SK-N-MC (cell line): ENCODE data around the gene ATP5ME.
A peak's percentile ranks its signal among the peaks of the same experiment; 100 is the strongest.
"Not testable (repeated sequence)": the region's sequence is repeated elsewhere in the genome, so short reads cannot be mapped to it uniquely, and the experiment has no call there.

Experiments
- DNase-seq: peaks from one replicate; pipeline ENCODE4 v3.0.0-alpha.2; 2011; ENCODE audit warnings: low read depth, low spot score
- H3K27ac ChIP-seq: fragments of 200-600 bp; sonication (generic); 2 replicates; pipeline ENCODE4 v1.5.1; 2016; ENCODE audit warnings: mixed run types
- H3K36me3 ChIP-seq: fragments of 200-600 bp; sonication (generic); 2 replicates; pipeline ENCODE4 v1.6.1; 2017; ENCODE audit warnings: antibody characterized with exemption, low read length, mixed read lengths; ENCODE audit not compliant: insufficient read depth
- H3K4me3 ChIP-seq: fragments of 200-600 bp; sonication (generic); 2 replicates; pipeline ENCODE4 v1.5.1; 2016
- H3K9ac ChIP-seq: fragments of 200-600 bp; sonication (generic); 2 replicates; pipeline ENCODE4 v1.8.0; 2017; ENCODE audit warnings: mixed run types, mixed read lengths; ENCODE audit not compliant: insufficient read length
- H3K9me3 ChIP-seq: fragments of 200-600 bp; sonication (generic); 2 replicates; pipeline ENCODE4 v1.6.1; 2017; ENCODE audit warnings: low read depth, mild to moderate bottlenecking, antibody characterized with exemption, low read length, moderate library complexity, mixed read lengths
- EZH2 ChIP-seq: fragments of 200-600 bp; sonication (generic); IDR thresholded peaks from one replicate; pipeline ENCODE4 v1.6.1; 2017; ENCODE audit warnings: antibody characterized with exemption
- FOXP2 ChIP-seq: optimal IDR thresholded peaks from 2 replicates; pipeline ENCODE3; 2011; ENCODE audit warnings: mild to moderate bottlenecking, moderate library complexity; ENCODE audit not compliant: insufficient read depth; ENCODE audit errors: extremely low read length, control extremely low read depth
- POLR2AphosphoS5 ChIP-seq: IDR thresholded peaks from 2 replicates; pipeline ENCODE4 v1.6.1; 2012; ENCODE audit warnings: mild to moderate bottlenecking, low read depth, low read length, borderline replicate concordance

ATP5ME gene

DNA sequence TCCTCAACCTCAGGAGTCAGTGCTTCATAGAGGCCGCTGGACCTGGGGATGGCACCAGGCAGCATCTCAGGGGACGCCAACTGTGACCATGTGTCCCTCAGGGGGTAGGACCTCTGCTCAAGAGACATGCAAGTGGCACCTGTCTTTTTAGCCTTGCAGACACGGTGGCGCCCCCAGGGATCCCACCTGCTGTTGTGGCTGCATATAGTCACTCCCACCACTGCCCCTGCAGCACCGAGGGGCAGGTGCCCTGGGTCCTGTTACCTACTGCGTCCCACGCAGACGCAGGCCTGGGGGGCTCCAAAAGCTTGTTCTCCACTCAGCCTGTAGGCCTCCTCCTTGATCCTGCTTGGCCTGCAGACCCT is 2.8 kb upstream of the ATP5ME start:
- TF ChIP-seq EZH2: no peak
- no peak for TF ChIP-seq FOXP2
- no peak for TF ChIP-seq POLR2AphosphoS5
- no peak overlapping the region for H3K9ac ChIP-seq
- no peak overlapping the region for H3K27ac ChIP-seq
- H3K36me3 ChIP-seq: peaks cover 13% of the 10 kb centered on the region
- H3K9me3 ChIP-seq: no peaks in the 10 kb centered on the region
- no peak for DNase-seq
- no peak overlapping the region for H3K4me3 ChIP-seq

DNA sequence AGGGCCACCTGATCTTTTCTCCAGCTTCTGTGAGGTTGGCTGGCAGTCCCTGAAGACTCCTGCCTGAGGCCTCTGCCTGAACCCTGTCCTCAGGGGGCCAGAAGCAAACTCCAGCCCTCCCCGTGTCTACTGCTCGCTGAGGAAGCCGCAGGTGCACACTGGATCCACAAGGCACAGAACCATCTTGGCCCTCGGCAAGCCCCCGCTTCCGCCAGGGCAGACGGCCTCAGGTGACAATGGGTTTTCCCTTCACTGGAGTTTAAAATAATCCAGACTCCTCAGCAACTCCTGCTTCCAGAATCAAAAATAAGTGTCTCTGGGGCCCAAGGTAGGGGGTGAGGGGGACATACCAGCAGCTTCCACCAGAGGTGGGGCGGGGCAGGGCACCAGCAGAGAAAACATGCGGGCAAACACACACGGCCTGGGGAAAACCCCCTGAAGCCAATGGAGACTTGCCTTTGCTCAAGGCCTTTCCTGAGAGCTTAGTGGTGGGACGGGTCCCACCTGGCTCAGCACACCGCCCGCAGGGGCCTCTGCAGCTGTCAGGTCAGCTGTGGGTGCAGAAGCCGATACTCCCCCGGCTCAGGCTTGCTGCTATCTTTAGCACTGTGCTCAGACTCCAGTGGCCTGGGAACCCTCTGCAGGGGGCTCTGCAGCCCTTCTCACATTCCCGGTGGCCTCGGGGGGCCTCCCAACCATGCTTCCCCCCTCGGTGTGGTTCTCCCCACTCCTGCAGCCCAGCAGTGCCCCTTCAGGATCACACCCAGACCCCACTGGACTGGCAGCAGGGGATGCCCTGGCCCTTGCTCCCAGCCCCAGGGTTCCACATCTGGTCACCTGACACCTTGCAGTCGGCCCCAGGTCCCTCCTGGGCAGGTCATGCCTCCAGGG is 2.1 kb upstream of the ATP5ME start:
- Histone ChIP-seq H3K9me3 (no peaks in the 10 kb centered on the region), H3K36me3 (peaks cover 20% of the 10 kb centered on the region), H3K27ac (no peak overlapping the region; the same call in 1 of the 2 replicates), H3K4me3 (no peak overlapping the region), H3K9ac (no peak overlapping the region)
- TF ChIP-seq POLR2AphosphoS5 (no peak), EZH2 (no peak), FOXP2 (no peak)
- no peak for DNase-seq

DNA sequence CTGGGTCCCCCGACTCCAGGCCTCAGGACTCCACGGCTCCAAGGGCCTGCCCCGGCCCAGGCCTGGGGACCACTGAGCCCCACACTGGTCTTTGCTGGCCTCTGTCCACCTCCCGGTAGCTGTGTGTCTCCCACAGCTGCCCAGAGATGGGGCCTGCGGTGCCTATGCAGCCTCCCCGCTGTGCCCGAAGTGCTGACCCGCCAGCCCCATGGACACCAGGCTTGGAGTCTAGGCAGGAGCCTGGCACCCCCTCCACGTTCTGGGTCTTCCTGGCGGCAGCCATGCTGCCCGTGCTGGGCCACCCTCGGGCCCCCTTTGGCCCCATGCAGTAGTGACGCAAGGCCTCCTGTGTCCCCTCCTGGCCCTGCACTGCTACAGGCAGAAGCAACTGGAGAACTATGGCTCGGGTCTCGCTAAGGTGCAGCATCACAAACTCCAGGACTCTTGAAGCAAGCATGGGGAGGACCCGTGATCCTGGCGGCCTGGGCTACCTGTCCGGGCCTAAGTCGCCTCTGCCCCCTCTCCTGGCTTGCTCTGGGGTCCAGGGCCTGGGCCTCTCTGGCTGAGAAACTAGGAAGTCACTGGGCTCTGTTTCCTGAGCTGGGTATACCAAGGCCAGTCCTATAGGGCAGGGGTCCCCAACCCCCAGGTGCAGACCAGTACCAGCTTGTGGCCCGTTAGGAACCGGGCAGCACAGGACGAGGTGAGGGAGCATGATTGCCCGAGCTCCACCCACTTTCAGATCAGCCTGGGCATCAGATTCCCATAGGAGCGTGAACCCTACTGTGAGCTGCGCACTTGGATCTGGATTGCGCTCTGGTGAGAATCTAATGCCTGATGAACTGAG is 1.2 kb upstream of the ATP5ME start:
- no peak for TF ChIP-seq EZH2
- no peak for TF ChIP-seq FOXP2
- TF ChIP-seq POLR2AphosphoS5: no peak; the same call in 1 of the 2 replicates
- peak overlapping the region; percentile 98 for H3K9ac ChIP-seq
- H3K4me3 ChIP-seq: peak overlapping the region; percentile 97
- H3K36me3 ChIP-seq: peaks cover 26% of the 10 kb centered on the region
- DNase-seq: no peak
- H3K9me3 ChIP-seq: no peaks in the 10 kb centered on the region
- H3K27ac ChIP-seq: peak overlapping the region; percentile 70

DNA sequence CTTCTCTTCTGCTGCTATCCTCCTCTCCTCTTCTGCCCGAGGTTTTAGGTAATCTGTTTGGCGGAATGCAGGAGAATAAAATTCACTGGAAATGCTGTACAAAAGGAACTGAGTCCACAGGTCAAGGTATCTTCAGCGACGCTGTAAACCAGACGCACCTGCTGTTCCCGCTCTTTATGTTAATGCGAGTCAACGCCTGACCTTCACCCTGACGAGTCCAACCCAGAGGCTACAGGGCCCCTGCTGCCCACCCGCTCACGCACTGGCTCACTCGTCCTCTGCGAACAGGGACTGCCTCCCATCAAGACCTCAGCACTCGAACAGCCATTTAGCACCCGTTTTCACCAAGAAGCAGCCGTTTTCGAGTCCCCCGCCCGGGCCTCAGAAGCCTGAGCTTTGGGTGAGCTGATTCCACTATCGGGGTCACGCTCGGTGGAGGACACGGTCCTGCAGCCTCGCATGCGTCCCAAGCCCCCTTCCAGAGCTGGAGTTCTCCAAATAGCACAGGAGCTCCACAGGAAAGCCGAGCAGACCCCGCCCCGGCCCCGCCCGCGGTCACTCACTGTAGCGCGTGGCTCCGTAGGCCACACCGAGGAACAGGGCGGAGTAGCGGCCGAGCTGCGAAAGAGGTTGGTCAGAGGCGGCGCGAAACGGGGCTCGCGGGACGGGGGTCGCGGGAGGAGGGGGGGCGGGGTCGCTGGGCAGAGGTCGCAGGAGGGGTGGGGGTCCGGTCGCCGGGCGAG is 556 bp downstream of the ATP5ME start:
- peak overlapping the region; percentile 82 for H3K9ac ChIP-seq
- no peaks in the 10 kb centered on the region for H3K9me3 ChIP-seq
- TF ChIP-seq EZH2: no peak
- TF ChIP-seq POLR2AphosphoS5: no peak
- TF ChIP-seq FOXP2: no peak
- DNase-seq: no peak
- no peak overlapping the region for H3K27ac ChIP-seq
- peak overlapping the region; percentile 97 for H3K4me3 ChIP-seq
- H3K36me3 ChIP-seq: peaks cover 26% of the 10 kb centered on the region

DNA sequence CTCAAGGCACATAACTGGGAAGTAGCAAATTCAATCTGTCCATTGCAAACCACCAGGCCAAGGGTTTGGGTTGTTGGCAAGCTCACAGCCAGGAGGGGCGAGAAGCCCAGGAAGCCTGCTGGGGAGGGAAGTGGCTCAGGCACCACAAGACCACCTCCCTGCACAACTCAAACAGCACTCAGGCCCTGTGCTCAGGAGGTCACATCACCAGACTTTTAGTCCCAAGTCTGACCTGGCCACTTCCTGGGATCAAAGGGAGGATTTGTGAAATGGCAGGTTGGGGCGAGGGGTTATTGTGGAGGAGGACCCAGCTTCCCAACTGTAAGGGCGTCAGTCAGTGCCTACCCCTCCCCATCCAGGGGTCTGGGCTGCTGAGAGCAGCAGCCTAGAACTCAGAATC is 2.3 kb downstream of the ATP5ME start:
- peaks cover 26% of the 10 kb centered on the region for H3K36me3 ChIP-seq
- no peak overlapping the region for H3K9ac ChIP-seq
- no peak overlapping the region for H3K4me3 ChIP-seq
- no peak for DNase-seq
- H3K9me3 ChIP-seq: no peaks in the 10 kb centered on the region
- no peak for TF ChIP-seq EZH2
- TF ChIP-seq POLR2AphosphoS5: no peak
- TF ChIP-seq FOXP2: no peak
- no peak overlapping the region for H3K27ac ChIP-seq

DNA sequence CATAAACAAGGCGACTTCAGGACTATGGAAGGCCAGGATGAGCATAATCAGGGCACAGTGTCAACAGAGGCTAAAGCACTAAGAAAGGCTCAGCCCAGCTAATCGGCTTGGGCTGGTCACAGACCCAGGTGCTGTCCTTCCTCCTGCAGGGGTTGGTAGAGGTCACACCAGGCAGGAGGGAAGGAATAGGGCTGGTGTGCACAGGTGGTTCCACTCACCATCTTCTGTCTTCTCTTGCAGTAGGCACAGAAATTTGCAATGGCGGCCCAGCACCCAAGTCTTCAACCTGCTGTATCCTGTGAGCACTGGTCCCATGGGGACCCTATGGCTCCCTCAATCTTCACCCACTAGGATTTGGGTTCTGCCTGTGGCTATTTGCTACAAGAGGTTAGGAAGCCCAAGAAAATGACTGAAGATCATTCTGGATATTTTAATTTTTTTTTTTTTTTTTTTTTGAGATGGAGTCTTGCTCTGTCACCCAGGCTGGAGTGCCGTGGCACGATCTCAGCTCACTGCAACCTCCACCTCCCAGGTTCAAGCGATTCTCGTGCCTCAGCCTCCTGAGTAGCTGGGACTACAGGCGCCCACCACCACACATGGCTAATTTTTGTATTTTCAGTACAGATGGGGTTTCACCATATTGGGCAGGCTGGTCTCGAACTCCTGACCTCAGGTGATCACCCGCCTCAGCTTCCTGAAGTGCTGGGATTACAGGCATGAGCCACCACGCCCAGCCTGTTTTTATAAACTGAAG is 4.1 kb downstream of the ATP5ME start:
- not testable (repeated sequence) for H3K9me3 ChIP-seq, H3K4me3 ChIP-seq, H3K9ac ChIP-seq, DNase-seq, H3K27ac ChIP-seq
- peaks cover 26% of the 10 kb centered on the region for H3K36me3 ChIP-seq

DNA sequence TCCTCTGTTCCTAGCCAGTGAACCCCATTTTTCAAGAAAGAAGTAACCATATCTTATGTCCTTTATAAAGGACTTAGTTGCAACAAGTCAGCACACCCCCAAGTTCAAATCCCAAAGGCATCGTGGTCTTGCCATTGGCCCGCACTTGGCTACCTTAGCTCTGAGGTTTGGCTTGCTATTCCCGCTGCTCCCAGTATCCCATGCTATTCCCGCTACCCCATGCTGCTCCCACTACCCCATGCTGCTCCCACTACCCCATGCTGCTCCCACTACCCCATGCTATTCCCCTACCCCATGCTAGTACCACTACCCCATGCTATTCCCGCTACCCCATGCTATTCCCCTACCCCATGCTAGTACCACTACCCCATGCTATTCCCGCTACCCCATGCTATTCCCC is 5.9 kb downstream of the ATP5ME start:
- DNase-seq, H3K9me3 ChIP-seq, H3K9ac ChIP-seq, H3K27ac ChIP-seq, H3K4me3 ChIP-seq: not testable (repeated sequence)
- H3K36me3 ChIP-seq: peaks cover 26% of the 10 kb centered on the region

DNA sequence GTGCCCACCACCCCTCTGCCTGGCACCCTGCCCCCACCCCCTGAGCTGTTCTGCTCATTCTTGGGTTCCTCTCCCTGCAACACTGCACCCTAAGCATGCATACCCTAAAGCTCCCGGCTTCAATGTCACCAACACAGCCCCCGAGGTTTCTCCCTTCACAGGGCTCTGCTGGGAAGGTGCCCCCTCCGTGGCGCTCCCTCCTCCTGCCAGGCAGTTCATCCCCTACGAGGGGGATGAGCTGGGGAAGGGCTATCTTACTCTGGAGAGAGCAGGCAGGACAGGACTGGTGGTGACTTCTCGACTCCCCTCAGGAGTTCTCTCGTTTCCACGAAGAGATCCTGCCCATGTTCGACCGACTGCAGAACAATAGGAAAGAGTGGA is 6.5 kb downstream of the ATP5ME start:
- H3K9me3 ChIP-seq: no peaks in the 10 kb centered on the region
- peaks cover 19% of the 10 kb centered on the region for H3K36me3 ChIP-seq
- no peak overlapping the region for H3K4me3 ChIP-seq
- TF ChIP-seq FOXP2: no peak
- TF ChIP-seq POLR2AphosphoS5: no peak
- no peak for TF ChIP-seq EZH2
- H3K9ac ChIP-seq: no peak overlapping the region
- no peak overlapping the region for H3K27ac ChIP-seq
- DNase-seq: no peak
